K562 (cell line): ENCODE results near the gene SCRN1. TPM values are rescaled to one million over a fixed set of nuclear protein-coding genes. Genes with fewer than 3 reads are reported as not detected.

Experiments used
- ESRRA ChIP-seq: fragments of 450-650 bp; IDR thresholded peaks from 2 replicates; pipeline ENCODE4 v1.6.1; 2014; ENCODE audit warnings: low read depth, mild to moderate bottlenecking, moderate library complexity, borderline replicate concordance
- FOSL1 ChIP-seq: fragments of 200-800 bp; sonication (Bioruptor generic); conservative IDR thresholded peaks from 2 replicates; pipeline ENCODE4 v1.6.1; 2016; ENCODE audit warnings: missing genetic modification characterization, missing compliant biosample characterization
- GABPA ChIP-seq: fragments of 200-800 bp; sonication (Bioruptor generic); conservative IDR thresholded peaks from 2 replicates; pipeline ENCODE4 v1.6.1; 2016; ENCODE audit warnings: low read depth, missing genetic modification characterization, missing compliant biosample characterization
- GATAD2A ChIP-seq: fragments of 450-650 bp; IDR thresholded peaks from 2 replicates; pipeline ENCODE4 v1.6.1; 2017
- HINFP ChIP-seq: fragments of 450-650 bp; conservative IDR thresholded peaks from 2 replicates; pipeline ENCODE4 v1.6.1; 2016; ENCODE audit warnings: missing genetic modification characterization, low read depth, mild to moderate bottlenecking, control low read depth, missing compliant biosample characterization
- HNRNPK ChIP-seq: fragments of 200-400 bp; formaldehyde crosslinking; IDR thresholded peaks from one replicate; pipeline ENCODE4 v1.6.1; 2018; ENCODE audit warnings: mild to moderate bottlenecking, low read depth, low read length; ENCODE audit not compliant: poor library complexity, severe bottlenecking
- KAT2B ChIP-seq: IDR thresholded peaks from one replicate; pipeline ENCODE4 v1.6.1; 2012; ENCODE audit warnings: low read depth, mild to moderate bottlenecking, control low read depth, inconsistent platforms, low read length, moderate library complexity
- POLR2G ChIP-seq: fragments of 200-400 bp; formaldehyde crosslinking; IDR thresholded peaks from 2 replicates; pipeline ENCODE4 v1.6.1; 2017; ENCODE audit warnings: low read depth, mild to moderate bottlenecking, antibody characterized with exemption, low read length, moderate library complexity
- PRDM10 ChIP-seq: fragments of 450-650 bp; IDR thresholded peaks from 2 replicates; pipeline ENCODE4 v1.6.1; 2018; ENCODE audit not compliant: partially characterized antibody
- SMAD2 ChIP-seq: fragments of 150-350 bp; IDR thresholded peaks from 2 replicates; pipeline ENCODE4 v1.6.1; 2014; ENCODE audit warnings: low read depth, mild to moderate bottlenecking, low read length
- SRSF3 ChIP-seq: fragments of 200-400 bp; formaldehyde crosslinking; IDR thresholded peaks from 2 replicates; pipeline ENCODE4 v1.6.1; 2016; ENCODE audit warnings: mild to moderate bottlenecking, low read length, moderate library complexity; ENCODE audit not compliant: insufficient read depth
- TAF9B ChIP-seq: fragments of 450-650 bp; IDR thresholded peaks from 2 replicates; pipeline ENCODE4 v1.6.1; 2018; ENCODE audit warnings: mild to moderate bottlenecking; ENCODE audit not compliant: partially characterized antibody
- VEZF1 ChIP-seq: fragments of 200-800 bp; sonication (Bioruptor generic); IDR thresholded peaks from 2 replicates; pipeline ENCODE4 v1.6.1; 2017; ENCODE audit warnings: missing genetic modification characterization, missing compliant biosample characterization
- ZBTB49 ChIP-seq: sonication (generic); formaldehyde crosslinking; IDR thresholded peaks from 2 replicates; pipeline ENCODE4 v1.8.0; 2022; ENCODE audit warnings: missing genetic modification reagents, mild to moderate bottlenecking, borderline replicate concordance
- ZNF589 ChIP-seq: fragments of 200-800 bp; sonication (Bioruptor generic); IDR thresholded peaks from 2 replicates; pipeline ENCODE4 v1.6.1; 2016; ENCODE audit warnings: low read depth, missing genetic modification characterization, missing compliant biosample characterization
- ZNF764 ChIP-seq: fragments of 250-450 bp; sonication (Bioruptor Pico); IDR thresholded peaks from 2 replicates; pipeline ENCODE4 v1.4.0; 2020; ENCODE audit warnings: low read depth, mild to moderate bottlenecking, moderate library complexity
- ZNF77 ChIP-seq: fragments of 250-450 bp; sonication (Bioruptor Pico); IDR thresholded peaks from 2 replicates; pipeline ENCODE4 v1.5.0; 2020
- ZNF785 ChIP-seq: fragments of 250-450 bp; sonication (Bioruptor Pico); IDR thresholded peaks from 2 replicates; pipeline ENCODE4 v1.4.0; 2020; ENCODE audit warnings: mild to moderate bottlenecking
- polyA plus RNA-seq, 8 experiments: library from polyadenylated mRNA; depleted of rRNA in 4 of 8; stranded (reverse) in 5 of 8; unstranded in 3 of 8; fragments of >200 nt; fragmentation: Nextera tagmentation in 2 of 8; fragmentation: Illumina TruSeq in 1 of 8; extraction: Ambion mirVana in 2 of 8; extraction: Trizol in 1 of 8; gene quantifications; 2 replicates each; pipeline versions ENCODE4 v1.2.1 to v1.2.3, GENCODE V29; 2011 to 2014; ENCODE audit warnings: inconsistent platforms in 1 of 8, missing spikeins in 1 of 8
- total RNA-seq, 7 experiments: library from RNA; depleted of rRNA in 6 of 7; stranded (reverse); fragments of >200 nt in 6 of 7; fragmentation: Illumina TruSeq in 2 of 7; extraction: Trizol in 2 of 7; gene quantifications; 2 replicates each; pipeline versions ENCODE4 v1.2.1 to v1.2.3, GENCODE V29; 2011 to 2021; ENCODE audit warnings: low replicate concordance in 1 of 7

SCRN1 gene
- total and polyA plus RNA-seq, 9 of the 15 experiments (the other 6 are each of a cell fraction or from before 2014, with no cell fraction given): 0.13 to 1.4 (median 0.20) TPM

GRCh38 chr7:30027065-30027456, 37.5 kb upstream of the SCRN1 start (continued):
- TF ChIP-seq PRDM10: no peak
- TF ChIP-seq FOSL1 (tag): no peak
- no peak for TF ChIP-seq ZNF77
- TF ChIP-seq ZNF785: no peak
- no peak for TF ChIP-seq ZNF764
- no peak for TF ChIP-seq ZNF589 (CRISPR knock-in tag)
- no peak for TF ChIP-seq KAT2B
- no peak for TF ChIP-seq HINFP (tag)
- TF ChIP-seq SMAD2: no peak
- TF ChIP-seq ZBTB49 (CRISPR knock-in tag): no peak
- TF ChIP-seq GABPA (tag): peak; percentile 77
- no peak for TF ChIP-seq ESRRA
- TF ChIP-seq TAF9B: no peak
- no peak for TF ChIP-seq POLR2G
- TF ChIP-seq GATAD2A: 0 out of 2 replicates have a peak, but pooled peaks have one; percentile 43
- TF ChIP-seq HNRNPK: no peak
- TF ChIP-seq VEZF1 (CRISPR knock-in tag): no peak
- no peak for TF ChIP-seq SRSF3
